Measurements from ENCODE around the gene THSD4. TPM values are rescaled to one million over a fixed set of nuclear protein-coding genes. Genes with fewer than 3 reads are reported as not detected.

Gene THSD4
- total and polyA plus RNA-seq, 7 donors: 1.4 to 7.8 (median 2.2) TPM

DNA sequence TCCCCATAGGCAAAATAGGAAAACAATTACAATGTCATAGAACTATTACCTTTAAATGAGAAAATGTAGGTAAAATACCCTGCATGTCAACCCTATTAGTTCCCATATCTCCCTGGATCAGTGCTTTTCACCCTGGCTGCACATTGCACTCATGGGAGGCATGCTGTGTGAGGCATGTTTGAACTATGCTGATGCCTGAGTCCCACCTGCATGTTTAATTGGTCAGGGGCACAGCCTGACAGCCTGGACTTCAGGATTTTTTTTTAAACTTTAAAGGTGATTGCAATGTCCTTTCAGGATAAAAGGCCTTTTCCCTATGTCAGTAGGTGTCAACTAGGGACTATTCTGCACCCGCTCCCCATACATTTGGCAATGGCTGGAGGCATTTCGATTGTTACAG lies 559.1 kb downstream of the THSD4 start:
- TF ChIP-seq POLR2A (IDR thresholded peaks at IDR 0.05) (no peak), POLR2AphosphoS5 (IDR thresholded peaks at IDR 0.05) (no peak), EP300 (IDR thresholded peaks at IDR 0.05) (no peak)
- TF ChIP-seq, protein P1, sequence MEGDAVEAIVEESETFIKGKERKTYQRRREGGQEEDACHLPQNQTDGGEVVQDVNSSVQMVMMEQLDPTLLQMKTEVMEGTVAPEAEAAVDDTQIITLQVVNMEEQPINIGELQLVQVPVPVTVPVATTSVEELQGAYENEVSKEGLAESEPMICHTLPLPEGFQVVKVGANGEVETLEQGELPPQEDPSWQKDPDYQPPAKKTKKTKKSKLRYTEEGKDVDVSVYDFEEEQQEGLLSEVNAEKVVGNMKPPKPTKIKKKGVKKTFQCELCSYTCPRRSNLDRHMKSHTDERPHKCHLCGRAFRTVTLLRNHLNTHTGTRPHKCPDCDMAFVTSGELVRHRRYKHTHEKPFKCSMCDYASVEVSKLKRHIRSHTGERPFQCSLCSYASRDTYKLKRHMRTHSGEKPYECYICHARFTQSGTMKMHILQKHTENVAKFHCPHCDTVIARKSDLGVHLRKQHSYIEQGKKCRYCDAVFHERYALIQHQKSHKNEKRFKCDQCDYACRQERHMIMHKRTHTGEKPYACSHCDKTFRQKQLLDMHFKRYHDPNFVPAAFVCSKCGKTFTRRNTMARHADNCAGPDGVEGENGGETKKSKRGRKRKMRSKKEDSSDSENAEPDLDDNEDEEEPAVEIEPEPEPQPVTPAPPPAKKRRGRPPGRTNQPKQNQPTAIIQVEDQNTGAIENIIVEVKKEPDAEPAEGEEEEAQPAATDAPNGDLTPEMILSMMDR (IDR thresholded peaks at IDR 0.05): no peak
- no peaks in the 10 kb centered on the region for H3K36me3 ChIP-seq
- no peak overlapping the region for H3K27ac ChIP-seq
- DNase-seq: no peak
- intact Hi-C loops (cut with DNase I): no loop called here
- H3K9me3 ChIP-seq: no peaks in the 10 kb centered on the region
- H3K27me3 ChIP-seq: no peaks in the 10 kb centered on the region
- H3K4me3 ChIP-seq: no peak overlapping the region
- 94 to 99% methylated on average over 2 of the region's 2 CpGs for WGBS, 2 donors
- H3K4me1 ChIP-seq: peaks cover 0 to 35% (median 27%) of the 10 kb centered on the region in 4 donors

DNA sequence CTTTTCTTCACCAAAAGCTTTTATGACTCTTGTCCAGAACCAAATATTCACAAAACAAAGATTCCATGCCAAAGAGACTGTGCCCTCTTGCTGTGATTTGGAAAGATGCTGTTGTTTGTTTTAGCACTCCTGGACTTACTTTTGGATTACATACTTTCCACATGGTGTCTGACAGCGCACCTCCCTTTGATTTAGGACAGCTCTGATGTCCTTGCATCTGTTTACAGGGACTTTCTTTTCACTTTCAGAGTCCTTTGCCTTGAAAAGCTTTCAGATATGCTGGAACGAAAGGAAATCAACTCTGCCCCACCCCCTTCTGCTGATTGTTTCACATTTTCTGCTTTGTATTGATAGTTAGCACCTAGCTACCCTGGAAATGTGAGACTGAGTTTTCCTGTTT lies 562.1 kb downstream of the THSD4 start:
- no peak for DNase-seq
- no peaks in the 10 kb centered on the region for H3K36me3 ChIP-seq
- intact Hi-C loops (cut with DNase I): no loop called here
- TF ChIP-seq, protein P1 (IDR thresholded peaks at IDR 0.05): no peak
- TF ChIP-seq POLR2A (IDR thresholded peaks at IDR 0.05) (no peak), EP300 (IDR thresholded peaks at IDR 0.05) (no peak), POLR2AphosphoS5 (IDR thresholded peaks at IDR 0.05) (no peak)
- no peaks in the 10 kb centered on the region for H3K9me3 ChIP-seq
- no peaks in the 10 kb centered on the region for H3K27me3 ChIP-seq
- H3K4me1 ChIP-seq: peaks cover 0 to 31% (median 23%) of the 10 kb centered on the region in 4 donors
- no peak overlapping the region for H3K4me3 ChIP-seq
- peak overlapping the region in 1 of 4 donors; percentile 45 for H3K27ac ChIP-seq
- 55 to 66% methylated on average over 2 of the region's 2 CpGs for WGBS, 2 donors

DNA sequence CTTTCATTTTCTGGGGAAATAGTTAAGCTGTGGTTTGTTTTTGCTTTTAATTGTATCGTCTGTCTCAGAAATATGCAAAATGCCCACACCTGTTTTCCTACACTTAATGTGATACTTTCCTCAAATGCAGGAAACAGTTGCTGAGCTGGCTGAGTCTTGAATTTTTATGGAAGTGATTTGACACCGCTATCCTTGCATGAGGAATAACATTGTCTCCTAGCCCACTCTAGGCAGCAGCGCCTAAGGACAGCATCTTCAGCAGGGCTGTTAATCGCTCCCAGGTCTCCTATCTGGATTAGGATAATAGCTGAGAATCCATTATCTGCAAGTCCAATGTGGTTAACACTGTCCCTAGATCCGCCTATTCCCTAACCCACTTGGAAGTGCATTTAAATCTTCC lies 562.5 kb downstream of the THSD4 start:
- H3K36me3 ChIP-seq: no peaks in the 10 kb centered on the region
- peaks cover 0 to 31% (median 23%) of the 10 kb centered on the region in 4 donors for H3K4me1 ChIP-seq
- no peak for DNase-seq
- no peaks in the 10 kb centered on the region for H3K9me3 ChIP-seq
- no peaks in the 10 kb centered on the region for H3K27me3 ChIP-seq
- intact Hi-C loops (cut with DNase I): no loop called here
- 82 to 87% methylated on average over 5 of the region's 5 CpGs for WGBS, 2 donors
- no peak overlapping the region for H3K4me3 ChIP-seq
- no peak for TF ChIP-seq POLR2A (IDR thresholded peaks at IDR 0.05)
- no peak for TF ChIP-seq EP300 (IDR thresholded peaks at IDR 0.05)
- TF ChIP-seq, protein P1 (IDR thresholded peaks at IDR 0.05): no peak
- no peak for TF ChIP-seq POLR2AphosphoS5 (IDR thresholded peaks at IDR 0.05)
- no peak overlapping the region for H3K27ac ChIP-seq

DNA sequence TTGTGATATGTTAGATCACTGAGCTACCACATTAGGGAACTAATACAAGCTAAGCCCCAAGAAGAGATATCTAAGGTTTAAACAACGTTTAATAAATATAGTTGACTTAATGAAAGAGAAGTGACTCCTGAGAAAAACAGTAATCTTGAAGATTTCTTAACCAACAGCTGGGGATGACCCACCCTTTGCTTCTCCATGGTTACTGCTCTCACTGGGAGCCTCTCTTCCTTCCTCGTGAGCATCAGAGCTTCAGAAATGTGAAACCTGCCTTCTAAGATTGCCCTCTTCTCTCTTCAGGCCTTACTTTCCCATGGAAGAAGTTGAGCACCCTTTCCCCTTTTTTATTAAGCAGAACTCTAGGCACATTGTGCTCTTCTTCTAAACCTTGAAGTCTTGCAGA lies 562.9 kb downstream of the THSD4 start:
- no peak for DNase-seq
- no peaks in the 10 kb centered on the region for H3K9me3 ChIP-seq
- 55 to 69% methylated on average over 2 of the region's 2 CpGs for WGBS, 2 donors
- H3K27ac ChIP-seq: no peak overlapping the region
- no peak for TF ChIP-seq POLR2AphosphoS5 (IDR thresholded peaks at IDR 0.05)
- TF ChIP-seq POLR2A (IDR thresholded peaks at IDR 0.05): no peak
- TF ChIP-seq, protein P1 (IDR thresholded peaks at IDR 0.05): no peak
- TF ChIP-seq EP300 (IDR thresholded peaks at IDR 0.05): no peak
- no peak overlapping the region for H3K4me3 ChIP-seq
- no peaks in the 10 kb centered on the region for H3K27me3 ChIP-seq
- intact Hi-C loops (cut with DNase I): no loop called here
- peaks cover 0 to 31% (median 23%) of the 10 kb centered on the region in 4 donors for H3K4me1 ChIP-seq
- H3K36me3 ChIP-seq: no peaks in the 10 kb centered on the region

DNA sequence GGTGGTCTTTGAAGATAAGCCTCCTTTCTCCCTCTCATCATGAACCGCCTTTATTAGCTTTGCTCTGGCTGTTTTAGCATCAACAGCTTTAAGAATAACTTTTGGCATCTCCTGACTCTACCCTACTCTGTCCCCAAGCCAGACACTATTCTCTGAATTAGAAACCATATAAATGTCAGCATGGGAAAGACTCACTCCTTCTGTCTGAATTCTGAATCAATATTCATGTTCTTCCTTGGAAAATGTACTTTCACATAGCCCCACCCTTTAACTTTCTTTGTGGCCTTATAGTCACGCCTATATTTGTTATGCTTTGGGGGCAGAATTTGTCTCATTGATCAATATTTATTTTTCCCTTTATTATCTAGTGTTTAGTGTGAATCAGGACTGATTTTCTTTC lies 563.3 kb downstream of the THSD4 start:
- Histone ChIP-seq H3K4me1 (peaks cover 0 to 31% (median 23%) of the 10 kb centered on the region in 4 donors), H3K27me3 (no peaks in the 10 kb centered on the region), H3K9me3 (no peaks in the 10 kb centered on the region), H3K4me3 (no peak overlapping the region), H3K36me3 (no peaks in the 10 kb centered on the region), H3K27ac (no peak overlapping the region)
- 54 to 84% methylated on average over 2 of the region's 2 CpGs for WGBS, 2 donors
- no peak for TF ChIP-seq EP300 (IDR thresholded peaks at IDR 0.05)
- TF ChIP-seq POLR2AphosphoS5 (IDR thresholded peaks at IDR 0.05): no peak
- TF ChIP-seq, protein P1 (IDR thresholded peaks at IDR 0.05): no peak
- no peak for TF ChIP-seq POLR2A (IDR thresholded peaks at IDR 0.05)
- DNase-seq: no peak
- intact Hi-C loops (cut with DNase I): no loop called here

Data from sigmoid colon (tissue), 7 donors.